OCI-LY3 (cell line): ENCODE results near the gene PTPRN2.
"Not testable (repeated sequence)": the region's sequence is repeated elsewhere in the genome, so short reads cannot be mapped to it uniquely, and the experiment has no call there.

Experiments used
- H2AFZ ChIP-seq: fragments of 200-600, 300-600 bp; shearing (Covaris generic); 2 replicates; pipeline ENCODE4 v1.6.0; 2014; ENCODE audit warnings: antibody characterized with exemption, low read depth, low read length
- H3K27ac ChIP-seq: fragments of 200-600, 300-600 bp; sonication (generic); 2 replicates; pipeline ENCODE4 v1.5.1; 2014; ENCODE audit warnings: mild to moderate bottlenecking, low read length, moderate library complexity, mixed read lengths
- H3K27me3 ChIP-seq: fragments of 200-600, 300-600 bp; sonication (generic); 2 replicates; pipeline ENCODE4 v1.6.1; 2014; ENCODE audit warnings: low read depth, low read length, mixed read lengths
- H3K36me3 ChIP-seq: fragments of 200-600, 300-600 bp; sonication (generic); replicated peaks from 2 replicates; pipeline ENCODE3; 2014; ENCODE audit warnings: low read depth, low read length, mixed read lengths
- H3K4me1 ChIP-seq: fragments of 300-600, 200-600 bp; sonication (generic); 2 replicates; pipeline ENCODE4 v1.6.1; 2014; ENCODE audit warnings: low read length, mixed read lengths
- H3K4me2 ChIP-seq: fragments of 200-600, 300-600 bp; sonication (generic); 2 replicates; pipeline ENCODE4 v1.6.1; 2014; ENCODE audit warnings: low read length, mixed read lengths
- H3K4me3 ChIP-seq: fragments of 300-600, 200-600 bp; sonication (generic); 2 replicates; pipeline ENCODE4 v1.5.1; 2014; ENCODE audit warnings: antibody characterized with exemption, mild to moderate bottlenecking, low read length, moderate library complexity
- H3K79me2 ChIP-seq: fragments of 300-600, 200-600 bp; shearing (Covaris generic); 2 replicates; pipeline ENCODE4 v1.6.1; 2014; ENCODE audit warnings: mild to moderate bottlenecking, low read length, mixed read lengths
- H3K9ac ChIP-seq: fragments of 300-600, 200-600 bp; shearing (Covaris generic); 2 replicates; pipeline ENCODE4 v1.6.0; 2014; ENCODE audit warnings: mild to moderate bottlenecking, low read length, moderate library complexity
- H3K9me3 ChIP-seq: fragments of 200-600, 300-600 bp; shearing (Covaris generic); 2 replicates; pipeline ENCODE4 v1.6.1; 2014; ENCODE audit warnings: low read length, mixed read lengths; ENCODE audit not compliant: insufficient read depth
- H4K20me1 ChIP-seq: fragments of 200-600, 300-600 bp; sonication (generic); 2 replicates; pipeline ENCODE4 v1.6.1; 2016; ENCODE audit warnings: low read length, mixed read lengths; ENCODE audit not compliant: insufficient read depth
- CTCF ChIP-seq: fragments of 200-600, 300-600 bp; sonication (generic); IDR thresholded peaks from 2 replicates; pipeline ENCODE4 v1.5.1; 2014; ENCODE audit warnings: antibody characterized with exemption, low read length, low read depth
- EZH2phosphoT487 ChIP-seq: fragments of 200-600 bp; shearing (Covaris generic); IDR thresholded peaks from 2 replicates; pipeline ENCODE4 v1.6.1; 2018; ENCODE audit warnings: antibody characterized with exemption, mixed run types, low read depth

The PTPRN2 gene

GRCh38 chr7:157849726-157850125 is 737.9 kb downstream of the PTPRN2 start:
- Histone ChIP-seq H3K36me3 (no peaks in the 10 kb centered on the region), H3K9me3 (0 out of 2 replicates have a peak, but pooled peaks cover 3% of the 10 kb centered on the region), H3K27me3 (no peaks in the 10 kb centered on the region), H4K20me1 (no peaks in the 10 kb centered on the region), H3K27ac (no peak overlapping the region), H2AFZ (no peak overlapping the region), H3K4me2 (no peak overlapping the region), H3K79me2 (no peaks in the 10 kb centered on the region), H3K4me1 (no peaks in the 10 kb centered on the region), H3K4me3 (no peak overlapping the region), H3K9ac (no peak overlapping the region)
- TF ChIP-seq CTCF, result no peak
- TF ChIP-seq EZH2phosphoT487, result no peak

GRCh38 chr7:157849341-157849596 is 738.4 kb downstream of the PTPRN2 start:
- Histone ChIP-seq H4K20me1 (no peaks in the 10 kb centered on the region), H3K9ac (no peak overlapping the region), H2AFZ (no peak overlapping the region), H3K4me1 (no peaks in the 10 kb centered on the region), H3K27me3 (no peaks in the 10 kb centered on the region), H3K4me2 (no peak overlapping the region), H3K36me3 (no peaks in the 10 kb centered on the region), H3K4me3 (no peak overlapping the region), H3K27ac (no peak overlapping the region), H3K79me2 (no peaks in the 10 kb centered on the region), H3K9me3 (no peaks in the 10 kb centered on the region)
- no peak for TF ChIP-seq EZH2phosphoT487
- no peak for TF ChIP-seq CTCF

GRCh38 chr7:157848508-157849340 is 738.9 kb downstream of the PTPRN2 start:
- H3K27ac ChIP-seq, result no peak overlapping the region
- H3K4me1 ChIP-seq, result no peaks in the 10 kb centered on the region
- TF ChIP-seq CTCF (no peak), EZH2phosphoT487 (no peak)

GRCh38 chr7:157847756-157848487 is 739.7 kb downstream of the PTPRN2 start:
- H3K9me3 ChIP-seq, H4K20me1 ChIP-seq, H3K9ac ChIP-seq, H3K36me3 ChIP-seq, H3K4me2 ChIP-seq, H3K4me1 ChIP-seq, H3K27ac ChIP-seq, H3K79me2 ChIP-seq, H3K4me3 ChIP-seq, H3K27me3 ChIP-seq, H2AFZ ChIP-seq: not testable (repeated sequence)

More at GRCh38 chr7:157848508-157849340, 738.9 kb downstream of the PTPRN2 start:
- no peak overlapping the region for H3K4me3 ChIP-seq
- H4K20me1 ChIP-seq, result no peaks in the 10 kb centered on the region
- H3K9me3 ChIP-seq, result no peaks in the 10 kb centered on the region
- no peaks in the 10 kb centered on the region for H3K36me3 ChIP-seq
- no peak overlapping the region for H2AFZ ChIP-seq
- H3K79me2 ChIP-seq, result no peaks in the 10 kb centered on the region
- H3K4me2 ChIP-seq, result no peak overlapping the region
- H3K27me3 ChIP-seq, result no peaks in the 10 kb centered on the region
- no peak overlapping the region for H3K9ac ChIP-seq

GRCh38 chr7:157846746-157847145 is 740.9 kb downstream of the PTPRN2 start:
- H3K36me3 ChIP-seq, H3K4me1 ChIP-seq, H4K20me1 ChIP-seq, H3K9me3 ChIP-seq, H3K27me3 ChIP-seq, H3K4me3 ChIP-seq, H3K27ac ChIP-seq, H3K9ac ChIP-seq, H3K79me2 ChIP-seq, H3K4me2 ChIP-seq, H2AFZ ChIP-seq: not testable (repeated sequence)
